Upper lobe of left lung (tissue), 6 donors: ENCODE data around the gene MRPS15. TPM values are rescaled to one million over a fixed set of nuclear protein-coding genes. Genes with fewer than 3 reads are reported as not detected.
"Not testable (repeated sequence)": the region's sequence is repeated elsewhere in the genome, so short reads cannot be mapped to it uniquely, and the experiment has no call there.

ENCODE experiments used
- ATAC-seq, 2 donors: fragments of 200-7000 bp; cut with Tn5 transposase; one replicate each; pipeline ENCODE4 v1.9.1; 2022; ENCODE audit warnings: mild to moderate bottlenecking in 2 of 2, moderate library complexity in 2 of 2; ENCODE audit not compliant: low FRiP score in 2 of 2
- DNase-seq, 2 donors: peaks; one replicate each; pipeline ENCODE4 v3.0.0-alpha.2; 2019 to 2020
- H3K27ac ChIP-seq, 4 donors: fragments of 200-600 bp; sonication (generic); one replicate each; pipeline ENCODE4 v1.5.1; 2016 to 2019
- H3K27me3 ChIP-seq, 4 donors: fragments of 200-600 bp; sonication (generic); one replicate each; pipeline ENCODE4 v1.5.1; 2017 to 2019
- H3K36me3 ChIP-seq, 4 donors: fragments of 200-600 bp; sonication (generic); one replicate each; pipeline ENCODE4 v1.5.1; 2016 to 2019
- H3K4me1 ChIP-seq, 4 donors: fragments of 200-600 bp; sonication (generic); one replicate each; pipeline ENCODE4 v1.5.1; 2018 to 2019
- H3K4me3 ChIP-seq, 4 donors: fragments of 200-600 bp; sonication (generic); one replicate each; pipeline ENCODE4 v1.5.1; 2017 to 2019; ENCODE audit warnings: mild to moderate bottlenecking in 2 of 4, moderate library complexity in 1 of 4
- H3K9me3 ChIP-seq, 4 donors: fragments of 200-600 bp; sonication (generic); one replicate each; pipeline ENCODE4 v1.5.1; 2018 to 2019
- CTCF ChIP-seq, 6 experiments: fragments of 450-650 bp in 4 of 6; fragments of 200-600 bp in 2 of 6; sonication (generic) in 2 of 6; IDR thresholded peaks; one replicate each; pipeline ENCODE4 v1.5.1; 2016 to 2019; ENCODE audit warnings: antibody characterized with exemption in 6 of 6
- EP300 ChIP-seq, 4 donors: sonication (generic); formaldehyde crosslinking; IDR thresholded peaks; one replicate each; pipeline ENCODE4 v1.5.1; 2017; ENCODE audit warnings: antibody characterized with exemption in 4 of 4, control low read depth in 2 of 4
- POLR2A ChIP-seq, 4 donors: fragments of 450-650 bp; IDR thresholded peaks; one replicate each; pipeline ENCODE4 v1.5.1; 2016 to 2017; ENCODE audit warnings: antibody characterized with exemption in 4 of 4, mild to moderate bottlenecking in 2 of 4
- POLR2AphosphoS5 ChIP-seq, 2 donors: sonication (generic); formaldehyde crosslinking; IDR thresholded peaks; one replicate each; pipeline ENCODE4 v1.5.1; 2017; ENCODE audit warnings: antibody characterized with exemption in 2 of 2
- WGBS, 2 donors: methylation state at CpG; one replicate each; pipeline ENCODE4 v1.1.5; 2017 to 2018; 5-methylcytosine and 5-hydroxymethylcytosine counted together
- total RNA-seq, 6 donors: library from RNA; depleted of rRNA in 4 of 6; stranded (reverse); fragments of >200 nt in 4 of 6; gene quantifications; one replicate each; pipeline versions ENCODE4 v1.1.0 to v1.2.1, GENCODE V29; 2016 to 2021
- donor health status: DM: no; HTN: no; CAD: no; lungs with moderate emphysema.
- donor health status: DM: no; HTN: yes; CAD: no; lungs with severe emphysema.

MRPS15 gene
- total RNA-seq, 6 donors from 2014 or later: 43.0 to 83.6 (median 66.1) TPM

DNA sequence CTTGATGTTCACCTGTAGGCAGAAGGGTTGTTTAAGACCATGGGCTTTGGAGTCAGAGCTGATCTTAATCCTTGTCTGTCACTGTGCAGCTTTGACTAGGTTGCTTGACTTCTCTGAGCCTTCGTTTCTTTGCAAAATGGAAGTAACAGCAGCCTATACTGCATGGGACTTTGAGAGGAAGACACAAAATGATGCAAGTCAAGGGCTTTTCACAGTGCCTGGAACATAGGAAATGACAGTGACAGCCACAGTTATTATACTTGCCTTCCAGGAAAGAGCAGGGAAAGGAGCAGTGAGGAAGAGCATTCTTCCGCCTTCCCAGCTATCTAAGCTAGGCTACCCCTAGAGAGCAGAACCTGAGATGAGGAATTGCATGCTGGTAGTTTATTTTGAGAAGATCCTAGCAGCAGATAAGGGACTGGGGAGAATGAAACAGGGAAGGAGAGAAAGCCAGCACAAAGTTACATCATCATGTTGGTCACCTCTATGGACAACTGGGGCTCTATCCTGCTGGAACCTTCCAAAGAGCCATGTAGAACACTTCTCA lies 15.4 kb upstream of the MRPS15 start:
- DNase-seq (no peak), ATAC-seq (no peak)
- TF ChIP-seq POLR2AphosphoS5 (IDR thresholded peaks at IDR 0.05) (no peak), EP300 (IDR thresholded peaks at IDR 0.05) (no peak), POLR2A (IDR thresholded peaks at IDR 0.05) (no peak)
- 84 to 88% methylated on average over 2 of the region's 2 CpGs for WGBS, 2 donors
- H3K27ac ChIP-seq: peak overlapping the region in 2 of 4 donors; percentile 23 to 56
- no peak overlapping the region for H3K4me3 ChIP-seq
- H3K27me3 ChIP-seq: no peaks in the 10 kb centered on the region
- H3K36me3 ChIP-seq: no peaks in the 10 kb centered on the region
- H3K9me3 ChIP-seq: no peaks in the 10 kb centered on the region
- H3K4me1 ChIP-seq: peaks cover 4 to 28% (median 12%) of the 10 kb centered on the region in 4 donors

GRCh38 chr1:36477615-36478014 lies 13.4 kb upstream of the MRPS15 start:
- not testable (repeated sequence) for H3K4me3 ChIP-seq, H3K36me3 ChIP-seq, DNase-seq, H3K27me3 ChIP-seq, ATAC-seq, H3K9me3 ChIP-seq
- H3K4me1 ChIP-seq: peaks cover 4 to 26% (median 9%) of the 10 kb centered on the region in 4 donors
- H3K27ac ChIP-seq: peak overlapping the region in 1 of 4 donors; percentile 14
- 85 to 90% methylated on average over 12 to 13 of the region's 13 CpGs for WGBS, 2 donors

- Histone ChIP-seq H3K4me3 (no peak overlapping the region), H3K36me3 (peaks cover 0 to 5% (median 0%) of the 10 kb centered on the region in 4 donors), H3K27ac (peak overlapping the region in 1 of 4 donors; percentile 14), H3K27me3 (no peaks in the 10 kb centered on the region), H3K9me3 (no peaks in the 10 kb centered on the region), H3K4me1 (peaks cover 4 to 25% (median 9%) of the 10 kb centered on the region in 4 donors)
- 60 to 84% methylated on average over 5 of the region's 5 CpGs for WGBS, 2 donors
- ATAC-seq (no peak), DNase-seq (peak in 1 of 2 donors; percentile 24)
- TF ChIP-seq POLR2AphosphoS5 (IDR thresholded peaks at IDR 0.05): no peak
- TF ChIP-seq EP300 (IDR thresholded peaks at IDR 0.05): no peak
- TF ChIP-seq POLR2A (IDR thresholded peaks at IDR 0.05): no peak
- no peak for TF ChIP-seq CTCF (IDR thresholded peaks at IDR 0.05)
Observed at GRCh38 chr1:36476945-36477344, 12.8 kb upstream of the MRPS15 start.

DNA sequence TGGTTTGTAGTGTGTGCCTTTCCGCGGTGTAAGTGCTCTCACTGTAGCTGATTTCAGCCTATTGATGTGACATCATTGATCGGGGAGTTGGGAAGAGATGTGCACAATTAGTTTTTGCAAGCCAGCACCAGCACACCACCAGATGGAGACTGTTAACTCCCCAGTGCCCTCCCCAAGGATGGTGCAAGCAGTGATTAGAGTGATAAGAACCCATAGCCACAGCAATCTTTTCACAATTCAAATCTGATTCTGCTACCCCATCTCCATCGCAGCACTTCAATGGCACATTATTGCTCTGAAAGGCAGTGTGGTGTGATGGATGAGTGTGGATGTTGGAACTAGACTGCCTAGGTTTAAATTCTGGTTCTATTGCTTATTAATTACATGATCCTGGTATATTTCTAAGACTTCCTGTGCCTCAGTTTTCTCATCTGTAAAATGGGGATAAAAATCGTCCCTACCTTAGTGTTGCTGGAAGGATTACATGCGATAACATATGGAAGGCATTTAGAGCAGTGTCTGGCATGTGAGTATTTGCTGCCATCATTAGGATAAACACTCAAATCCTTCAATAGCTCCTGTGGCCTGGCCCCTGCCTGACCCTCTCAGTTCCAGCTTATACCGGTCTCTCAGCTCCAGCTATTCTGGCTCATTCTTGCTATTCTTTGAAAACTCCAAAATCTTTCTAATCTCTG lies 11.9 kb upstream of the MRPS15 start:
- Histone ChIP-seq H3K27ac (peak overlapping the region in 2 of 4 donors; percentile 54 to 62), H3K4me1 (peaks cover 0 to 17% (median 1%) of the 10 kb centered on the region in 4 donors), H3K9me3 (no peaks in the 10 kb centered on the region), H3K36me3 (peaks cover 0 to 6% (median 0%) of the 10 kb centered on the region in 4 donors), H3K4me3 (no peak overlapping the region), H3K27me3 (no peaks in the 10 kb centered on the region)
- ATAC-seq: no peak
- TF ChIP-seq POLR2AphosphoS5 (IDR thresholded peaks at IDR 0.05) (no peak), CTCF (IDR thresholded peaks at IDR 0.05) (no peak), POLR2A (IDR thresholded peaks at IDR 0.05) (no peak), EP300 (IDR thresholded peaks at IDR 0.05) (no peak)
- peak in 1 of 2 donors; percentile 36 for DNase-seq
- WGBS, 2 donors: 74 to 78% methylated on average over 7 of the region's 7 CpGs

DNA sequence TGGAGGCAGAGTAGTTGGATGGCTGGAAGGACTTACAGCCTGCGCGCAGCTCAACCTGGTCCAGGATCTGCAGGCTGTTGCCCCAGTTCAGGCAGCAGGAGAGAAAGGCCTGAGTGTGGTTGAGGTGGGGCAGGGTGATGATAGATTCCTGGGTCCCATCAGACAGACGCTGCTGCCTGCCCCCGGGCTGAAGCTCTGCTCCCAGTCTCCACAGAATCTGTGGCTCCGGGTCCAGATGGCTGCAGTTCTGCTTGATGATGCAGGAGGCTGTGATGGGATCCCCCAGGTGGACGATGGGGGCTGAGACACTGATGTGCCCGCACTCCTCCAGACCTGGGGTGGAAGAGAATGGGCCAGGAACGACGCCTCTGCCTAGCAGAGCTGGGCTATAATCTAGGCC lies 11.2 kb upstream of the MRPS15 start:
- peak overlapping the region in 2 of 4 donors; percentile 54 to 62 for H3K27ac ChIP-seq
- H3K9me3 ChIP-seq: no peaks in the 10 kb centered on the region
- TF ChIP-seq EP300 (IDR thresholded peaks at IDR 0.05): no peak
- TF ChIP-seq POLR2A (IDR thresholded peaks at IDR 0.05): no peak
- no peak for TF ChIP-seq CTCF (IDR thresholded peaks at IDR 0.05)
- TF ChIP-seq POLR2AphosphoS5 (IDR thresholded peaks at IDR 0.05): no peak
- no peak for ATAC-seq
- H3K36me3 ChIP-seq: peaks cover 0 to 6% (median 0%) of the 10 kb centered on the region in 4 donors
- H3K4me1 ChIP-seq: peaks cover 0 to 15% (median 0%) of the 10 kb centered on the region in 4 donors
- DNase-seq: no peak
- no peaks in the 10 kb centered on the region for H3K27me3 ChIP-seq
- H3K4me3 ChIP-seq: no peak overlapping the region
- WGBS, 2 donors: 78 to 80% methylated on average over 9 of the region's 9 CpGs
